ENCODE data around the gene MARCKSL1.
A peak's percentile ranks its signal among the peaks of the same experiment; 100 is the strongest.

DNA sequence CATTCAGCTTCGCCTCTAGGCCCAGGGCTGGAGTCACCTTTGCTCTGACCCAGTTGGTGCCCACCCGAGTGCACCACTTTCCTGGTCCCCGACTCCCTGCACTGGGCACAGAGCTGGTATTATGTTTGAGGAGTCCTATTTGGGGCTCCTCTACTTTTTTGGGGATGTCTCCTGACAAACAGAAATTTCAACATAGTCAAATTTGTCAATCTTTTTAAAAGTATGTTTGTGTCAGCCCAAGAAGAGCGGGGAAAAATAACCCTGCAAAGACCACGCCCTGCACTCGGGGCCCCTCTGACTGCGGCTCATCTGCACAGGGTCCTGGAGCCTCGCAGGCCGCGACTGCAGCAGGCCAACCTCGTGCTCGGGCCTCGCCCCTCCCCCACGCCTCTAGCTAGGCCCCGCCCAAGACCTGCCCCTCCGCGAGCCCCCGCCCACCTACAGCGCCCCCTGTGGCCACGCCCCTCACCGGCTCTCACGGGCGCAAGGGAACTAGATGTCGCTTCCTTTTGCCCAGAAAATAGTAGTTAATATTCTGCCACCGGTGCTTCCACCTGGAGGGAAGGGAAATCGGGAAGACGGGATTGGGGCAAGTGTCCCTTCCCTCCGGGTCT lies 14.9 kb upstream of the MARCKSL1 start:
- TF ChIP-seq, protein P1, sequence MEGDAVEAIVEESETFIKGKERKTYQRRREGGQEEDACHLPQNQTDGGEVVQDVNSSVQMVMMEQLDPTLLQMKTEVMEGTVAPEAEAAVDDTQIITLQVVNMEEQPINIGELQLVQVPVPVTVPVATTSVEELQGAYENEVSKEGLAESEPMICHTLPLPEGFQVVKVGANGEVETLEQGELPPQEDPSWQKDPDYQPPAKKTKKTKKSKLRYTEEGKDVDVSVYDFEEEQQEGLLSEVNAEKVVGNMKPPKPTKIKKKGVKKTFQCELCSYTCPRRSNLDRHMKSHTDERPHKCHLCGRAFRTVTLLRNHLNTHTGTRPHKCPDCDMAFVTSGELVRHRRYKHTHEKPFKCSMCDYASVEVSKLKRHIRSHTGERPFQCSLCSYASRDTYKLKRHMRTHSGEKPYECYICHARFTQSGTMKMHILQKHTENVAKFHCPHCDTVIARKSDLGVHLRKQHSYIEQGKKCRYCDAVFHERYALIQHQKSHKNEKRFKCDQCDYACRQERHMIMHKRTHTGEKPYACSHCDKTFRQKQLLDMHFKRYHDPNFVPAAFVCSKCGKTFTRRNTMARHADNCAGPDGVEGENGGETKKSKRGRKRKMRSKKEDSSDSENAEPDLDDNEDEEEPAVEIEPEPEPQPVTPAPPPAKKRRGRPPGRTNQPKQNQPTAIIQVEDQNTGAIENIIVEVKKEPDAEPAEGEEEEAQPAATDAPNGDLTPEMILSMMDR (IDR thresholded peaks at IDR 0.05): peak; percentile 40 to 84 (median 64)
- TF ChIP-seq POLR2A (IDR thresholded peaks at IDR 0.05): no peak
